Adrenal gland (tissue), 12 donors: ENCODE measurements around the gene METRNL. TPM values are rescaled to one million over a fixed set of nuclear protein-coding genes. Genes with fewer than 3 reads are reported as not detected.

ENCODE experiments used
- DNase-seq, 7 donors: peaks; one replicate each; pipeline ENCODE4 v3.0.0-alpha.2; 2019 to 2020
- H3K27ac ChIP-seq, 5 donors: fragments of 200-600 bp; sonication (generic) in 4 of 5; 1 replicate in 3 of 5; 2 replicates in 2 of 5; pipeline versions ENCODE4 v1.5.1 to v1.8.0; 2016 to 2020; ENCODE audit warnings: mild to moderate bottlenecking in 1 of 5
- H3K27me3 ChIP-seq: fragments of 200-600 bp; 2 replicates; pipeline ENCODE4 v1.8.0; 2021
- H3K36me3 ChIP-seq, 2 donors: fragments of 200-600 bp; replicated peaks in 1 of 2; 1 replicate in 1 of 2; 2 replicates in 1 of 2; pipeline versions ENCODE4 v1.5.1 to v1.8.0; 2018 to 2022
- H3K4me1 ChIP-seq, 2 donors: fragments of 200-600 bp; replicated peaks in 1 of 2; 1 replicate in 1 of 2; 2 replicates in 1 of 2; pipeline versions ENCODE4 v1.5.1 to v1.8.0; 2018 to 2021
- H3K4me3 ChIP-seq, 4 donors: fragments of 200-600 bp; sonication (generic) in 3 of 4; one replicate each; pipeline ENCODE4 v1.5.1; 2016 to 2018
- H3K9me3 ChIP-seq, 3 donors: fragments of 200-600 bp; sonication (generic) in 1 of 3; replicated peaks in 1 of 3; 1 replicate in 2 of 3; 2 replicates in 1 of 3; pipeline versions ENCODE4 v1.5.1 to v1.8.0; 2016 to 2021
- POLR2A ChIP-seq, 2 donors: fragments of 450-650 bp; IDR thresholded peaks; one replicate each; pipeline ENCODE4 v1.6.1; 2017; ENCODE audit warnings: antibody characterized with exemption in 2 of 2, mild to moderate bottlenecking in 2 of 2, moderate library complexity in 1 of 2
- whole genome bisulfite sequencing, 4 donors: extraction: QIAGEN DNeasy Blood & Tissue Kit in 2 of 4; methylation state at CpG; one replicate each; pipeline versions ENCODE4 v1.1.5 to v1.1.7; 2013 to 2017; 5-methylcytosine and 5-hydroxymethylcytosine counted together
- intact Hi-C, 2 donors: fragments of 100-400 bp; cut with DNase I; formaldehyde crosslinking; loops; one replicate each; pipeline versions ENCODE4 v1.14.1 to v1.15.0; 2022 to 2023
- polyA plus RNA-seq, 3 donors: library from polyadenylated mRNA; stranded (reverse); fragments of 200-250 nt in 2 of 3; fragments of 350-450 nt in 1 of 3; fragmentation: Illumina TruSeq in 1 of 3; extraction: RNeasy Lipid Tissue Mini Kit (QIAGEN cat#74804) in 1 of 3; gene quantifications; one replicate each; pipeline ENCODE4 v1.2.3, GENCODE V29; 2013 to 2014
- total RNA-seq, 9 donors: library from RNA; depleted of rRNA in 4 of 9; stranded (reverse); fragments of >200 nt in 4 of 9; fragments of 120-200 nt in 1 of 9; fragmentation: NEBNext Ultra II Directional in 1 of 9; extraction: Animal tissue kit (Norgen Biotek cat#: 25700) in 1 of 9; gene quantifications; one replicate each; pipeline versions ENCODE4 v1.1.0 to v1.2.4, GENCODE V29; 2013 to 2023
- TF ChIP-seq, protein P1 (sequence below), 6 experiments: fragments of 450-650 bp in 4 of 6; fragments of 200-600 bp in 2 of 6; sonication (generic) in 1 of 6; IDR thresholded peaks; 1 replicate in 5 of 6; 2 replicates in 1 of 6; pipeline versions ENCODE4 v1.5.1 to v1.8.0; 2016 to 2021; ENCODE audit warnings: antibody characterized with exemption in 6 of 6, mild to moderate bottlenecking in 2 of 6, moderate library complexity in 1 of 6
- donor health status: healthy with polysubstance abuse.
- donor health status: Bipolar disorder and iron deficiency.
- donor health status: DM: yes; HTN: yes; CAD: no.
- donor health status: DM: no; HTN: no; CAD: no.
- donor health status: DM: no; HTN: no; CAD: no.
- donor health status: DM: yes; HTN: yes; CAD: no.

Gene METRNL
- total and polyA plus RNA-seq, 12 donors, result 1.9 to 72.7 (median 25.9) TPM

DNA sequence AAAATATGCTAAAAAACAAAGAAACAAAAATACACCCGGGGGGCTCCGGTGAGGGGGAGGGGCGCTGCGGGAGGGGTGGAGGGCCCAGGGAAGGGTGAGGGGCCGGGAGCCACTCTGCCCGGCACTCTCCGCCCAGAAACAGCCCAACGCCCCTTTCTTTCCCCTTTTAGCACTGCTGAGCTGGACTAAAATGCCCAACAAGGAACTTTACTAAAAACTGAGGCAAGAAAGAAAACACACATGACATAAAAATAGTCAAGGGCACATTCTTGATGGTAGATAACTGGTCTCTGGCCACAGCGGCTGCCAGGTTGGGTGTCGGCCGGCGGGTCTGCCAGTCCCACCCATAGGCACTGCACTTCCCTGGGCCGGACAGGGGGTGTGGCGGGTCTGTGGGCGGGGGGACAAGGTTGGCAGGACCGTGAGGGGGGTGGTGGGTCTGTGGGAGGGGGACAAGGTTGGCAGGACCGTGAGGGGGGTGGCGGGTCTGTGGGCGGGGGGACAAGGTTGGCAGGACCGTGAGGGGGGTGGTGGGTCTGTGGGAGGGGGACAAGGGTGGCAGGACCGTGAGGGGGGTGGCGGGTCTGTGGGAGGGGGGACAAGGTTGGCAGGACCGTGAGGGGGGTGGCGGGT is 20.9 kb downstream of the METRNL start:
- peak in 6 of 7 donors; percentile 71 to 84 (median 74) for DNase-seq
- Histone ChIP-seq H3K4me1 (peaks cover 15 to 22% of the 10 kb centered on the region in 2 donors), H3K27ac (peak overlapping the region in 4 of 5 donors; percentile 9 to 84 (median 61)), H3K27me3 (no peaks in the 10 kb centered on the region), H3K4me3 (peak overlapping the region in 2 of 4 donors; percentile 9 to 52), H3K9me3 (no peaks in the 10 kb centered on the region), H3K36me3 (peaks cover 0 to 8% of the 10 kb centered on the region in 2 donors)
- no peak for TF ChIP-seq POLR2A (IDR thresholded peaks at IDR 0.05)
- TF ChIP-seq, protein P1, sequence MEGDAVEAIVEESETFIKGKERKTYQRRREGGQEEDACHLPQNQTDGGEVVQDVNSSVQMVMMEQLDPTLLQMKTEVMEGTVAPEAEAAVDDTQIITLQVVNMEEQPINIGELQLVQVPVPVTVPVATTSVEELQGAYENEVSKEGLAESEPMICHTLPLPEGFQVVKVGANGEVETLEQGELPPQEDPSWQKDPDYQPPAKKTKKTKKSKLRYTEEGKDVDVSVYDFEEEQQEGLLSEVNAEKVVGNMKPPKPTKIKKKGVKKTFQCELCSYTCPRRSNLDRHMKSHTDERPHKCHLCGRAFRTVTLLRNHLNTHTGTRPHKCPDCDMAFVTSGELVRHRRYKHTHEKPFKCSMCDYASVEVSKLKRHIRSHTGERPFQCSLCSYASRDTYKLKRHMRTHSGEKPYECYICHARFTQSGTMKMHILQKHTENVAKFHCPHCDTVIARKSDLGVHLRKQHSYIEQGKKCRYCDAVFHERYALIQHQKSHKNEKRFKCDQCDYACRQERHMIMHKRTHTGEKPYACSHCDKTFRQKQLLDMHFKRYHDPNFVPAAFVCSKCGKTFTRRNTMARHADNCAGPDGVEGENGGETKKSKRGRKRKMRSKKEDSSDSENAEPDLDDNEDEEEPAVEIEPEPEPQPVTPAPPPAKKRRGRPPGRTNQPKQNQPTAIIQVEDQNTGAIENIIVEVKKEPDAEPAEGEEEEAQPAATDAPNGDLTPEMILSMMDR (IDR thresholded peaks at IDR 0.05), result no peak
- intact Hi-C loops, result no loop called here
- WGBS, 4 donors, result 3 to 23% (median 12%) methylated on average over 13 to 24 of the region's 24 CpGs

DNA sequence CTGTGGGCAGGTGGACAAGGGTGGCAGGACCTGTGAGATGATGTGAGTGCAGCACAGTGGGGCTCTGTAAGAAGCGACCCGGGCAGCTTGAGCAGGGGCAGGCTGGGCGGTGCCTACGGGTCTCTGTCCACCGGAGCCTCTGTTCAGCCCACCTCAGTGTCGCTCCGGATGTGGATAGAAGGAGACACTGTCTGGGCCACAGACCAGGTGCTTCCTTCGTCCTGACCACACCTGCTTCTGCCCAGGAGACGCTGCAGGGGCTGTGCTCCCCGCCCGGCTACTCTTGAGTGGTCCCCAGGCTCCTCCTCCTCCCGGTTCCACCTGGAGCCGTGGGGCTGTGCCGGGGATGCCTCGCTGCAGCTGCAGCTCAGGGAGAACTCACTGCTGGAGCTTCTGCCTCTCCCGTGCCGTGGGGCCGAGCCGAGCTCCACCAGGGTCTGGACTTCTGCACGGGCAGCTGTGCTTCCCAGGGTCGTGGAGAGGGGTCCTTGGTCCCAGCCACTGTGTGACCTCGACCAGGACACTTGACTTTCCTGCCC is 21.5 kb downstream of the METRNL start:
- H3K4me3 ChIP-seq, result no peak overlapping the region
- no peaks in the 10 kb centered on the region for H3K9me3 ChIP-seq
- H3K27ac ChIP-seq, result peak overlapping the region in 1 of 5 donors; percentile 20
- WGBS, 4 donors, result 59 to 69% (median 66%) methylated on average over 14 to 22 of the region's 22 CpGs; no CpG with 5 or more reads in 1 of the 4 donors
- peaks cover 0 to 2% of the 10 kb centered on the region in 2 donors for H3K36me3 ChIP-seq
- H3K4me1 ChIP-seq, result peaks cover 15 to 22% of the 10 kb centered on the region in 2 donors
- intact Hi-C loops, result no loop called here
- H3K27me3 ChIP-seq, result no peaks in the 10 kb centered on the region
- no peak for TF ChIP-seq POLR2A (IDR thresholded peaks at IDR 0.05)
- TF ChIP-seq, protein P1 (IDR thresholded peaks at IDR 0.05), result no peak
- DNase-seq, result no peak

DNA sequence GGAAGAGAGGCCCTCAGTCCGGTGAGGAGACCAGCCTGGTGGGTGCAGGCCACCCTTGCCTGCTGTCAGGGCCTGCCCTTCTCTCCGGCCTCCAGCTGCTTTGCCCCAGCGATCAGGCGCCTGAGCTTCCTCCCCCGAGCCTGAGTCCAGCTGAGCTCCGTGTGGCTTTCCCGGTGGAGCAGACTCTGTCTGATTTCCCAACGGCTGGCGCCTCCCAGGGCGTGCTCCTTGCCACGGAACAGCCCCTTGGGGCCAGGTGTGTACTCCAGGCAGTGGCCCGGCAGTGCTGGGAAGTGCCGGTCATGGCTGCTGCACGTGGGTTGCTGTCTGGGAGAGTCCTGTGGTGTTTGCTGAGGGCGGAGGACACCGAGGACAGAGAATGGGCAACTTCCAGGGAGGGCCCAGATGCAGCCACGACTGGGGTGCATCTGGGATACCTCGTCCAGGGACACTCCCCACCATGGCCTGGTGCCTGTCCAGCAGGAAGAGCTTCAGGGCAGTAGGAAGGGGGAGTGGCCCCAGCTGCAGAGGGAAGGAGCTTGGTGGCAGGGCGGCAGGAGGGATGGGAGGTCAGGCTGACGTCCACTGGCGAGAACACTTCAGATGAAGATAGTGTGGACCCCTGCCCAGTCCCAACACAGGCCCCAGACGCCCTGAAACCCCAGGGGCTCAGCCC is 22.5 kb downstream of the METRNL start:
- Histone ChIP-seq H3K4me3 (no peak overlapping the region), H3K27ac (peak overlapping the region in 1 of 5 donors; percentile 63), H3K4me1 (peaks cover 15 to 22% of the 10 kb centered on the region in 2 donors), H3K27me3 (no peaks in the 10 kb centered on the region), H3K36me3 (no peaks in the 10 kb centered on the region), H3K9me3 (no peaks in the 10 kb centered on the region)
- WGBS, 4 donors, result 44 to 90% (median 75%) methylated on average over 1 to 22 of the region's 22 CpGs
- DNase-seq, result no peak
- intact Hi-C loops, result no loop called here
- no peak for TF ChIP-seq POLR2A (IDR thresholded peaks at IDR 0.05)
- TF ChIP-seq, protein P1 (IDR thresholded peaks at IDR 0.05), result no peak

DNA sequence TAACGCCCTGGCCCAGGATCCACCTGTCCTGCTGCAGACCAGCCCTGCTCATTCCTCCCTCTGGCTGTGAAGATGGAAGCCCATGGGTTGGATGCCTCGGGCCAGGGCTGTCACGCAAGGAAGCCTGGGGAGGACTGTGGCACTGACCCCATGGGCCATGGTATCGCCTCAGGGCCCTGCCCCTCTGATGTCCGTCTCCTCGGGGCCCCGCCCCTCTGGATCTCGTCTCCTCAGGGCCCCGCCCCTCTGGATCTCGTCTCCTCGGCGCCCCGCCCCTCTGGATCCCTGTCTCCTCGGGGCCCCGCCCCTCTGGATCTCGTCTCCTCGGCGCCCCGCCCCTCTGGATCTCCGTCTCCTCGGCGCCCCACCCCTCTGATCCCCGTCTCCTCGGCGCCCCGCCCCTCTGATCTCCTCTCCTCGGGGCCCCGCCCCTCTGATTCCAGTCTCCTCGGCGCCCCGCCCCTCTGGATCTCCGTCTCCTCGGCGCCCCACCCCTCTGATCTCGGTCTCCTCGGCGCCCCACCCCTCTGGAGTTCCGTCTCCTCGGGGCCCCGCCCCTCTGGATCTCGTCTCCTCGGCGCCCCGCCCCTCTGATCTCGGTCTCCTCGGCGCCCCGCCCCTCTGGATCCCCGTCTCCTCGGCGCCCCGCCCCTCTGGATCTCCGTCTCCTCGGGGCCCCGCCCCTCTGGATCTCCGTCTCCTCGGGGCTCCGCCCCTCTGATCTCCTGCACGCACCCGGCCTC is 24.0 kb downstream of the METRNL start:
- intact Hi-C loops, result no loop called here
- DNase-seq, result peak; percentile 71 to 93 (median 80)
- Histone ChIP-seq H3K27ac (peak overlapping the region in 2 of 5 donors; percentile 26 to 58), H3K4me3 (no peak overlapping the region), H3K27me3 (no peaks in the 10 kb centered on the region), H3K4me1 (peaks cover 15 to 18% of the 10 kb centered on the region in 2 donors), H3K36me3 (no peaks in the 10 kb centered on the region), H3K9me3 (no peaks in the 10 kb centered on the region)
- TF ChIP-seq POLR2A (IDR thresholded peaks at IDR 0.05), result no peak
- TF ChIP-seq, protein P1 (IDR thresholded peaks at IDR 0.05), result no peak
- 22 to 91% (median 68%) methylated on average over 7 to 45 of the region's 60 CpGs for WGBS, 4 donors
